NK-92 (cell line): ENCODE measurements around the gene PIM2.
"Not testable (repeated sequence)": the region's sequence is repeated elsewhere in the genome, so short reads cannot be mapped to it uniquely, and the experiment has no call there.

Experiments
- DNase-seq: peaks from one replicate; lab custom pipeline; 2025; ENCODE audit not compliant: unreplicated experiment; lab: John Stamatoyannopoulos, UW

Gene PIM2

DNA sequence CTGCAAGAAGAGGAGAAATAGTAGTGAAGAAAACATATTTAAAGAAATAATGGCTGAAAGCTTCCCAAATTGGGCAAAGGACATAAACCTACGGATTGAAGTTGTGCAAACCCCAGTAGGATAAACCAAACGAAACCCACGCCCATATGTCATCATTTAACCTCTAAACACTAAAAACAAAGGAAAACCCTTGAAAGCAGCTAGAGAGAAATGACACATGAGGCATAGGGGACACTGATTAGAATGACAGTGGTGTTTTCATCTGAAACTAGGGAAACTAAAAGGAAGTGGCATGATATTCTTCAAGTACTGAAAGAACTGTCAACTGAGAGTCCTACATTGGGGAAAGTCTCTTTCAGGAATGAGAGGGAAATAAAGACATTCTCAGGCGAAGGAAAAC is 41.9 kb downstream of the PIM2 start:
- DNase-seq = not testable (repeated sequence)

DNA sequence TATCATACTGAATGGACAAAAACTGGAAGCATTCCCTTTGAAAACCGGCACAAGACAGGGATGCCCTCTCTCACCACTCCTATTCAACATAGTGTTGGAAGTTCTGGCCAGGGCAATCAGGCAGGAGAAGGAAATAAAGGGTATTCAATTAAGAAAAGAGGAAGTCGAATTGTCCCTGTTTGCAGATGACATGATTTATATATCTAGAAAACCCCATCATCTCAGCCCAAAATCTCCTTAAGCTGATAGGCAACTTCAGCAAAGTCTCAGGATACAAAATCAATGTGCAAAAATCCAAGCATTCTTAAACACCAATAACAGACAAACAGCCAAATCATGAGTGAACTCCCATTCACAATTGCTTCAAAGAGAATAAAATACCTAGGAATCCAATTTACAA is 46.8 kb downstream of the PIM2 start:
- DNase-seq = not testable (repeated sequence)

DNA sequence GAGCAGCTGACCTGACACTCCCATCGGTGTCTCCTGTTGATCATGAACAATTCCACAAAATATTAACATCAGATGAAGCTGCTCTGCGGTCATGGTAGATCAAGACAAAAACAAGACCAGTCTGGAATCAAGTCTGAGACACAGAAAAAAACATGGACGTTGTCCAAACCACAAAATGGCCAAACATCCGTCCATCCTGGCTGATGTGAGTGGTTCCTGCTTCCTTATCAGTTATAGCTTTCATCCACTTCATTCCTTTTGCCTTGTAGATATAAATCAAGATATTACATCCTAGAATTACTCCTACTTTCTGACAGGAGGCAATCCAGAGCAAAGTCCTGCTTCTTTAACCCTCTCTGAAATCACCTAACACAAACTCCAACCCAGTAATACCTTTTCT is 54.6 kb downstream of the PIM2 start:
- no peak for DNase-seq
